K562 (cell line): Measurements from ENCODE around the gene TOR1A. TPM values are rescaled to one million over a fixed set of nuclear protein-coding genes. Genes with fewer than 3 reads are reported as not detected.

Experiments used
- ATF7 ChIP-seq: fragments of 450-650 bp; IDR thresholded peaks from 2 replicates; pipeline ENCODE4 v1.7.1; 2014; ENCODE audit warnings: mild to moderate bottlenecking, moderate library complexity
- BCLAF1 ChIP-seq, 2 experiments: fragments of 450-650 bp in 1 of 2; IDR thresholded peaks; 2 replicates each; pipeline ENCODE4 v1.6.1; 2011 to 2017; ENCODE audit warnings: low read depth in 2 of 2, antibody characterized with exemption in 1 of 2, borderline replicate concordance in 1 of 2, low read length in 1 of 2, mild to moderate bottlenecking in 1 of 2, mixed read lengths in 1 of 2; ENCODE audit not compliant: control insufficient read depth in 1 of 2
- BCOR ChIP-seq: fragments of 450-650 bp; IDR thresholded peaks from 2 replicates; pipeline ENCODE4 v1.6.1; 2016
- CHD2 ChIP-seq: IDR thresholded peaks from 2 replicates; pipeline ENCODE4 v1.6.1; 2011; ENCODE audit warnings: low read depth, low read length
- ETV5 ChIP-seq: sonication (generic); formaldehyde crosslinking; IDR thresholded peaks from 2 replicates; pipeline ENCODE4 v1.4.0; 2020; ENCODE audit warnings: low read depth, mild to moderate bottlenecking, missing genetic modification reagents
- HDAC2 ChIP-seq: fragments of 450-650 bp; IDR thresholded peaks from 2 replicates; pipeline ENCODE4 v1.6.1; 2016; ENCODE audit warnings: mild to moderate bottlenecking
- HNRNPK ChIP-seq: fragments of 200-400 bp; formaldehyde crosslinking; IDR thresholded peaks from one replicate; pipeline ENCODE4 v1.6.1; 2018; ENCODE audit warnings: mild to moderate bottlenecking, low read depth, low read length; ENCODE audit not compliant: poor library complexity, severe bottlenecking
- LARP7 ChIP-seq: fragments of 450-650 bp; IDR thresholded peaks from 2 replicates; pipeline ENCODE4 v1.6.1; 2016
- MAFF ChIP-seq: IDR thresholded peaks from 2 replicates; pipeline ENCODE4 v1.6.1; 2012; ENCODE audit warnings: low read length, improper control_type of control experiment
- SFPQ ChIP-seq: fragments of 200-400 bp; formaldehyde crosslinking; IDR thresholded peaks from 2 replicates; pipeline ENCODE4 v1.6.1; 2017; ENCODE audit warnings: mild to moderate bottlenecking, low read depth, low read length, moderate library complexity
- SIX5 ChIP-seq, 2 experiments: IDR thresholded peaks; 2 replicates each; pipeline ENCODE4 v1.6.1; 2011; ENCODE audit warnings: low read length in 2 of 2, borderline replicate concordance in 1 of 2, low read depth in 1 of 2, mild to moderate bottlenecking in 1 of 2, moderate library complexity in 1 of 2; ENCODE audit not compliant: insufficient read depth in 1 of 2
- TAF1 ChIP-seq: IDR thresholded peaks from 2 replicates; pipeline ENCODE4 v1.6.1; 2011; ENCODE audit warnings: mild to moderate bottlenecking, low read length, moderate library complexity; ENCODE audit not compliant: insufficient read depth, control insufficient read depth, severe bottlenecking; ENCODE audit errors: extremely low read depth
- TEAD4 ChIP-seq, 2 experiments: sonication (generic) in 1 of 2; formaldehyde crosslinking in 1 of 2; IDR thresholded peaks; 2 replicates each; pipeline versions ENCODE4 v1.6.1 to v1.8.0; 2012 to 2022; ENCODE audit warnings: borderline replicate concordance in 1 of 2, inconsistent platforms in 1 of 2, low read length in 1 of 2, mild to moderate bottlenecking in 1 of 2, missing genetic modification reagents in 1 of 2
- TFE3 ChIP-seq: fragments of 450-650 bp; formaldehyde crosslinking; IDR thresholded peaks from 2 replicates; pipeline ENCODE4 v1.4.0; 2020; ENCODE audit warnings: mild to moderate bottlenecking, mixed read lengths
- TRIM28 ChIP-seq: fragments of 450-650 bp; IDR thresholded peaks from 2 replicates; pipeline ENCODE4 v1.6.1; 2017
- ZNF134 ChIP-seq: fragments of 250-450 bp; sonication (Bioruptor Pico); conservative IDR thresholded peaks from 2 replicates; pipeline ENCODE4 v1.4.0; 2020
- ZNF165 ChIP-seq: fragments of 250-450 bp; sonication (Bioruptor Pico); IDR thresholded peaks from 2 replicates; pipeline ENCODE4 v1.4.0; 2020; ENCODE audit warnings: borderline replicate concordance
- ZNF175 ChIP-seq: fragments of 200-800 bp; sonication (Bioruptor generic); IDR thresholded peaks from 2 replicates; pipeline ENCODE4 v1.6.1; 2016; ENCODE audit warnings: low read depth, mild to moderate bottlenecking, missing genetic modification characterization, missing compliant biosample characterization
- ZNF316 ChIP-seq: fragments of 450-650 bp; IDR thresholded peaks from 2 replicates; pipeline ENCODE4 v1.6.1; 2016
- ZNF449 ChIP-seq: fragments of 250-450 bp; sonication (Bioruptor Pico); IDR thresholded peaks from 2 replicates; pipeline ENCODE4 v1.8.0; 2022; ENCODE audit warnings: moderate library complexity, mild to moderate bottlenecking, inconsistent platforms
- polyA plus RNA-seq, 8 experiments: library from polyadenylated mRNA; depleted of rRNA in 4 of 8; stranded (reverse) in 5 of 8; unstranded in 3 of 8; fragments of >200 nt; fragmentation: Nextera tagmentation in 2 of 8; fragmentation: Illumina TruSeq in 1 of 8; extraction: Ambion mirVana in 2 of 8; extraction: Trizol in 1 of 8; gene quantifications; 2 replicates each; pipeline versions ENCODE4 v1.2.1 to v1.2.3, GENCODE V29; 2011 to 2014; ENCODE audit warnings: inconsistent platforms in 1 of 8, missing spikeins in 1 of 8
- total RNA-seq, 7 experiments: library from RNA; depleted of rRNA in 6 of 7; stranded (reverse); fragments of >200 nt in 6 of 7; fragmentation: Illumina TruSeq in 2 of 7; extraction: Trizol in 2 of 7; gene quantifications; 2 replicates each; pipeline versions ENCODE4 v1.2.1 to v1.2.3, GENCODE V29; 2011 to 2021; ENCODE audit warnings: low replicate concordance in 1 of 7

Gene TOR1A
- total and polyA plus RNA-seq, 9 of the 15 experiments (the other 6 are each of a cell fraction or from before 2014, with no cell fraction given) = 4.5 to 85.8 (median 51.3) TPM

- TF ChIP-seq SFPQ = no peak
- TF ChIP-seq ZNF175 (CRISPR knock-in tag) = no peak
- no peak for TF ChIP-seq ATF7
- TF ChIP-seq ETV5 (CRISPR knock-in tag) = 0 out of 2 replicates have a peak, but pooled peaks have one; percentile 45
- no peak for TF ChIP-seq TFE3
- no peak for TF ChIP-seq BCLAF1 (IDR thresholded peaks at IDR 0.05; ENCODE audit: borderline replicate concordance in 1 of 2, control insufficient read depth in 1 of 2, low read depth in 2 of 2, low read length in 1 of 2)
- TF ChIP-seq TRIM28 = no peak
- no peak for TF ChIP-seq ZNF134 (CRISPR knock-in tag)
- TF ChIP-seq CHD2 = no peak
- TF ChIP-seq HNRNPK = no peak
- no peak for TF ChIP-seq ZNF449 (CRISPR knock-in tag)
- TF ChIP-seq MAFF = peak; percentile 62
- peak; percentile 82 for TF ChIP-seq ZNF316
- TF ChIP-seq TAF1 = no peak
- TF ChIP-seq TEAD4 (IDR thresholded peaks at IDR 0.05; ENCODE audit: low read length) = no peak
- no peak for TF ChIP-seq TEAD4 (CRISPR knock-in tag; IDR thresholded peaks at IDR 0.05; ENCODE audit: borderline replicate concordance)
- peak; percentile 59; the same call in 1 of the 2 replicates for TF ChIP-seq HDAC2
- no peak for TF ChIP-seq SIX5 (IDR thresholded peaks at IDR 0.05; ENCODE audit: borderline replicate concordance in 1 of 2, insufficient read depth in 1 of 2, low read depth in 1 of 2, low read length in 2 of 2)
- TF ChIP-seq ZNF165 (CRISPR knock-in tag) = 0 out of 2 replicates have a peak, but pooled peaks have one; percentile 36
- TF ChIP-seq BCOR = peak; percentile 95
- no peak for TF ChIP-seq LARP7
Measured at GRCh38 chr9:129864991-129865647, 41.2 kb upstream of the TOR1A start (continued).
